Peyer's patch (tissue), 4 donors: ENCODE measurements around the gene EEFSEC.

Experiments
- POLR2A ChIP-seq, 2 donors: fragments of 450-650 bp; IDR thresholded peaks; one replicate each; pipeline ENCODE4 v1.5.1; 2017; ENCODE audit warnings: antibody characterized with exemption in 2 of 2, mild to moderate bottlenecking in 2 of 2, moderate library complexity in 2 of 2
- TF ChIP-seq, protein P1 (sequence below), 6 experiments: fragments of 450-650 bp in 4 of 6; fragments of 200-600 bp in 2 of 6; sonication (generic) in 1 of 6; IDR thresholded peaks; one replicate each; pipeline ENCODE4 v1.5.1; 2017 to 2019; ENCODE audit warnings: antibody characterized with exemption in 6 of 6, mild to moderate bottlenecking in 3 of 6, moderate library complexity in 1 of 6

DNA sequence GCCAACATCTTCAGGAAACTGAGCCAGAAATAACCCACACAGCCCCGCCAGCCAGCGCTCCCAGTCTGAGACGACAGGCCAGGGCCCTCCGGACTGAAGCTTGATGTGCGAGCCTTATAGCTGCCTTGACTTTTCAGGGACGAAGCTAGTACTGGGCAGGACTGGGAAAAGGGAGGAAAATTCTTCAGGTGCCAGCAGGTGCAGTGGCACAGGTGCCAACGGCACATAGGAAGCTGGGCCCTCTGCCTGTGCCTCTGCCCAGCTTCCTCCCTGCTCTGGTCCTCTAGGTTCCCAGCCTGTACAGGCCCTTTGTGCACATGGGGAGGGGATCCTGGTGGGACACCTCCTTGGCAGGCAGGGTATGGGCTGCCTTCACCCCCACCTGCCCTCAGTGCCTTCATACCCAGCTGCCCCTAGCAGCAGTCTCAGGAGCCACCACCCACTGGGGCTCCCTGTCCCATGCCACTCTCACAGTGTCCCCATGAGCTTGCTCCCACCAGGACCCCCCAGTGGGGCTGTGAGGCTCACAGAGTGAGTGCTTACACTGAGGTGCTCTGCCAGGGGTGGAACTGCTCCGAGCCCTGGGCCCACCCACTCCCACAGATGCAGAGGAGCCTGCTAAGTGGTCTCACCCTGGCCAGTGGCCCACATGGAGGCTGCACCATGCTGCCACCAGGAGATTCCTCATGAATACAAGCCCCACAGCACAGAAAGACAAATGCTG lies 252.4 kb downstream of the EEFSEC start:
- TF ChIP-seq, protein P1, sequence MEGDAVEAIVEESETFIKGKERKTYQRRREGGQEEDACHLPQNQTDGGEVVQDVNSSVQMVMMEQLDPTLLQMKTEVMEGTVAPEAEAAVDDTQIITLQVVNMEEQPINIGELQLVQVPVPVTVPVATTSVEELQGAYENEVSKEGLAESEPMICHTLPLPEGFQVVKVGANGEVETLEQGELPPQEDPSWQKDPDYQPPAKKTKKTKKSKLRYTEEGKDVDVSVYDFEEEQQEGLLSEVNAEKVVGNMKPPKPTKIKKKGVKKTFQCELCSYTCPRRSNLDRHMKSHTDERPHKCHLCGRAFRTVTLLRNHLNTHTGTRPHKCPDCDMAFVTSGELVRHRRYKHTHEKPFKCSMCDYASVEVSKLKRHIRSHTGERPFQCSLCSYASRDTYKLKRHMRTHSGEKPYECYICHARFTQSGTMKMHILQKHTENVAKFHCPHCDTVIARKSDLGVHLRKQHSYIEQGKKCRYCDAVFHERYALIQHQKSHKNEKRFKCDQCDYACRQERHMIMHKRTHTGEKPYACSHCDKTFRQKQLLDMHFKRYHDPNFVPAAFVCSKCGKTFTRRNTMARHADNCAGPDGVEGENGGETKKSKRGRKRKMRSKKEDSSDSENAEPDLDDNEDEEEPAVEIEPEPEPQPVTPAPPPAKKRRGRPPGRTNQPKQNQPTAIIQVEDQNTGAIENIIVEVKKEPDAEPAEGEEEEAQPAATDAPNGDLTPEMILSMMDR (IDR thresholded peaks at IDR 0.05): no peak
- no peak for TF ChIP-seq POLR2A (IDR thresholded peaks at IDR 0.05)
